ENCODE results near the gene KIF17. TPM values are rescaled to one million over a fixed set of nuclear protein-coding genes. Genes with fewer than 3 reads are reported as not detected.
A peak's percentile ranks its signal among the peaks of the same experiment; 100 is the strongest.

The KIF17 gene
- total RNA-seq, 1 donor from 2014 or later, result 1.1 TPM

DNA sequence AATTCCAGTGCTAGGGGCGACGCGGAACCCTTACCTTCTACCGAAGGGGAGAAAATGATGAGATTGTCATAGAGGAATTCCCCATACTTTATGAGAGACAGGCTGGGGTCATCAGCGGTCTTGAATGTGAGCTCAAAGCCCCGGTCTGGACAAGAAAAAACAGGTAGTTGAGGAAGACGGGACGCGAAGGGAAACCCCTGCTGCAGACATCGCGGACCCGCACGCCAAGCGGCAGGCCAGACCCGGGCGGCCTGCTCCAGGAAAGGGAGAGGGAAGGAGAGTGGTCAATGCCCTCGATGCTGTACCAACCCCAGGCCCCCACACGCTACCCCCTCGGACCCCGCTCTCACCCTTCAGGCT is 57.0 kb downstream of the KIF17 start:
- H3K9me3 Mint-ChIP-seq (ENCODE audit: low read depth), result no peaks in the 10 kb centered on the region
- H3K27ac Mint-ChIP-seq, result peak overlapping the region; percentile 97
- no peaks in the 10 kb centered on the region for H3K27me3 Mint-ChIP-seq
- peaks cover 21% of the 10 kb centered on the region for H3K4me1 Mint-ChIP-seq (ENCODE audit: low read depth)
- peaks cover 5% of the 10 kb centered on the region for H3K36me3 Mint-ChIP-seq (ENCODE audit: insufficient read depth)
- H3K4me3 Mint-ChIP-seq (ENCODE audit: low read depth), result peak overlapping the region; percentile 99
- no peak for TF ChIP-seq CTCF (IDR thresholded peaks at IDR 0.05; ENCODE audit: unreplicated experiment)
- no peak for DNase-seq (ENCODE audit: low spot score, unreplicated experiment)

DNA sequence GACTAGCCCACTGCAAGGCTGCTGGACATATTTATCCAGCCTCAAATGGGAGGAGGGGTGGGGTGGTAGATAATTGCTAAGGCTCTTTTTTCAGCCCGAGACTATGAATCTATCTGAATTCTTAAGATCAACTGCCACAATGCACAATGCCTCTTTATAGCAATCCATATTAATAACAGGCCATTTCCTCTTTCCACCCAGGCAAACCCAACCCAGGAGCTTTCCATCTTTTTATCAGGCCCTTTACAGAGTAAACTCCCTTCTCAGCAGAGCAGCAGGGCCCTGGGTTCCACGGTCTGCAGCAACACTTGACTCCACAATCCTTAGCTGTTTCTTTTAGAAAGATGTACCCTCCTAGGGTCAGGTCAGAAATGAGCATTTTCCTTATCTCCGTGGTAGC is 57.4 kb downstream of the KIF17 start:
- peak overlapping the region; percentile 99 for H3K4me3 Mint-ChIP-seq (ENCODE audit: low read depth)
- peaks cover 5% of the 10 kb centered on the region for H3K36me3 Mint-ChIP-seq (ENCODE audit: insufficient read depth)

GRCh38 chr1:20658166-20658915 is 59.5 kb downstream of the KIF17 start:
- Mint-ChIP-seq H3K4me1 (ENCODE audit: low read depth) (peaks cover 21% of the 10 kb centered on the region), H3K4me3 (ENCODE audit: low read depth) (no peak overlapping the region), H3K9me3 (ENCODE audit: low read depth) (no peaks in the 10 kb centered on the region), H3K36me3 (ENCODE audit: insufficient read depth) (peaks cover 10% of the 10 kb centered on the region), H3K27me3 (no peaks in the 10 kb centered on the region), H3K27ac (no peak overlapping the region)
- no peak for TF ChIP-seq CTCF (IDR thresholded peaks at IDR 0.05; ENCODE audit: unreplicated experiment)
- no peak for DNase-seq (ENCODE audit: low spot score, unreplicated experiment)

More for the DNA sequence above, 57.4 kb downstream of the KIF17 start:
- Mint-ChIP-seq H3K27me3 (no peaks in the 10 kb centered on the region), H3K27ac (peak overlapping the region; percentile 97), H3K9me3 (ENCODE audit: low read depth) (no peaks in the 10 kb centered on the region), H3K4me1 (ENCODE audit: low read depth) (peaks cover 21% of the 10 kb centered on the region)
- no peak for DNase-seq (ENCODE audit: low spot score, unreplicated experiment)
- no peak for TF ChIP-seq CTCF (IDR thresholded peaks at IDR 0.05; ENCODE audit: unreplicated experiment)

GRCh38 chr1:20657024-20657423 is 60.8 kb downstream of the KIF17 start:
- Mint-ChIP-seq H3K27me3 (no peaks in the 10 kb centered on the region), H3K9me3 (ENCODE audit: low read depth) (no peaks in the 10 kb centered on the region), H3K4me1 (ENCODE audit: low read depth) (peaks cover 15% of the 10 kb centered on the region), H3K4me3 (ENCODE audit: low read depth) (no peak overlapping the region), H3K27ac (peak overlapping the region; percentile 57), H3K36me3 (ENCODE audit: insufficient read depth) (peaks cover 14% of the 10 kb centered on the region)
- no peak for TF ChIP-seq CTCF (IDR thresholded peaks at IDR 0.05; ENCODE audit: unreplicated experiment)
- DNase-seq (ENCODE audit: low spot score, unreplicated experiment), result no peak

- H3K4me1 Mint-ChIP-seq (ENCODE audit: low read depth), result no peaks in the 10 kb centered on the region
Observed at GRCh38 chr1:20654104-20654690, 63.6 kb downstream of the KIF17 start.

More at GRCh38 chr1:20654104-20654690, 63.6 kb downstream of the KIF17 start:
- H3K36me3 Mint-ChIP-seq (ENCODE audit: insufficient read depth), result peaks cover 25% of the 10 kb centered on the region
- no peak for TF ChIP-seq CTCF (IDR thresholded peaks at IDR 0.05; ENCODE audit: unreplicated experiment)
- H3K9me3 Mint-ChIP-seq (ENCODE audit: low read depth), result no peaks in the 10 kb centered on the region
- H3K27me3 Mint-ChIP-seq, result no peaks in the 10 kb centered on the region
- H3K27ac Mint-ChIP-seq, result no peak overlapping the region
- DNase-seq (ENCODE audit: low spot score, unreplicated experiment), result no peak
- no peak overlapping the region for H3K4me3 Mint-ChIP-seq (ENCODE audit: low read depth)
